Adrenal gland (tissue), 5 donors: ENCODE measurements around the gene CRIP3.

Experiments used
- CTCF ChIP-seq, 6 experiments: fragments of 450-650 bp in 4 of 6; fragments of 200-600 bp in 2 of 6; sonication (generic) in 1 of 6; IDR thresholded peaks; 1 replicate in 5 of 6; 2 replicates in 1 of 6; pipeline versions ENCODE4 v1.5.1 to v1.8.0; 2016 to 2021; ENCODE audit warnings: antibody characterized with exemption in 6 of 6, mild to moderate bottlenecking in 2 of 6, moderate library complexity in 1 of 6
- POLR2A ChIP-seq, 2 donors: fragments of 450-650 bp; IDR thresholded peaks; one replicate each; pipeline ENCODE4 v1.6.1; 2017; ENCODE audit warnings: antibody characterized with exemption in 2 of 2, mild to moderate bottlenecking in 2 of 2, moderate library complexity in 1 of 2
- donor health status: DM: no; HTN: no; CAD: no.

- no peak for TF ChIP-seq POLR2A (IDR thresholded peaks at IDR 0.05)
- no peak for TF ChIP-seq CTCF (IDR thresholded peaks at IDR 0.05)
Observed at GRCh38 chr6:43304361-43304760, 4.3 kb downstream of the CRIP3 start.
